ENCODE results near the gene BCL11B.

Gene BCL11B

DNA sequence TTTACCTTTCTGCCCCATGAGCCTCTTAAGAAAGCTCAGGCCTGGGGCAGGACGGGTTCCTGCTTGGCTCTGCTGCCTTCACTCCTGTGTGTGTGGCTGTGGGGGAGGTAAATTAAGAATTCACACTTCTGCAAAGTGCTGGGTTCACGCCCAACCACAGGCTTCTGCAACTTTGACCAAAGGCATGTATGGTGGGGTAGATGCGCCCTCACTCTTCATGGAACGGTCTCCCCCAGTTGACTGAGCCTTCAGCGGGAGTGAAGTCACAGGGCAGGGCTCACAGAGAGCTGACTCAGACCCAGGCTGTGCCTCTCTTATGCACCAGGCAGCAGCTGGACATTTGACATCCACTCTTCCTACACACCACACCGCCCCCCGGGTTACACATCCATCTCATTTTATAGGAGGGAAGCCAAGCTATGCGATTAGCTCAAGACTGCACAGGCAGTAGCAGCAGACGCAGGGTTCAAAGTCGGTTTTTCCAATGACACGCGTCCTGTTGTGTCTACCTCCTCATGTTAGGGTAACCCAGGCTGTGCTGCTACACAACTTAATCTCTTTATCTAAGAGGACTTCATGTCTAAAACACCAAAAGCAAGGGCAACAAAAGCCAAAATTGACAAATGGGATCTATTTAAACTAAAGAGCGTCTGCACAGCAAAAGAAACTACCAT is 15.4 kb upstream of the BCL11B start (continued):
- TF ChIP-seq ARNTL (CRISPR knock-in tag; IDR thresholded peaks at IDR 0.05; ENCODE audit: borderline replicate concordance, low read depth), result no peak
- TF ChIP-seq ZNF70 (CRISPR knock-in tag; IDR thresholded peaks at IDR 0.05), result no peak
- TF ChIP-seq SNAI2 (CRISPR knock-in tag; IDR thresholded peaks at IDR 0.05), result no peak
- TF ChIP-seq, protein P1, sequence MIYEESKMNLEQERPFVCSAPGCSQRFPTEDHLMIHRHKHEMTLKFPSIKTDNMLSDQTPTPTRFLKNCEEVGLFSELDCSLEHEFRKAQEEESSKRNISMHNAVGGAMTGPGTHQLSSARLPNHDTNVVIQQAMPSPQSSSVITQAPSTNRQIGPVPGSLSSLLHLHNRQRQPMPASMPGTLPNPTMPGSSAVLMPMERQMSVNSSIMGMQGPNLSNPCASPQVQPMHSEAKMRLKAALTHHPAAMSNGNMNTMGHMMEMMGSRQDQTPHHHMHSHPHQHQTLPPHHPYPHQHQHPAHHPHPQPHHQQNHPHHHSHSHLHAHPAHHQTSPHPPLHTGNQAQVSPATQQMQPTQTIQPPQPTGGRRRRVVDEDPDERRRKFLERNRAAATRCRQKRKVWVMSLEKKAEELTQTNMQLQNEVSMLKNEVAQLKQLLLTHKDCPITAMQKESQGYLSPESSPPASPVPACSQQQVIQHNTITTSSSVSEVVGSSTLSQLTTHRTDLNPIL (CRISPR knock-in tag; IDR thresholded peaks at IDR 0.05; ENCODE audit: low read depth), result no peak
- TF ChIP-seq ZFP3 (CRISPR knock-in tag; IDR thresholded peaks at IDR 0.05), result no peak
- TF ChIP-seq, protein P2, sequence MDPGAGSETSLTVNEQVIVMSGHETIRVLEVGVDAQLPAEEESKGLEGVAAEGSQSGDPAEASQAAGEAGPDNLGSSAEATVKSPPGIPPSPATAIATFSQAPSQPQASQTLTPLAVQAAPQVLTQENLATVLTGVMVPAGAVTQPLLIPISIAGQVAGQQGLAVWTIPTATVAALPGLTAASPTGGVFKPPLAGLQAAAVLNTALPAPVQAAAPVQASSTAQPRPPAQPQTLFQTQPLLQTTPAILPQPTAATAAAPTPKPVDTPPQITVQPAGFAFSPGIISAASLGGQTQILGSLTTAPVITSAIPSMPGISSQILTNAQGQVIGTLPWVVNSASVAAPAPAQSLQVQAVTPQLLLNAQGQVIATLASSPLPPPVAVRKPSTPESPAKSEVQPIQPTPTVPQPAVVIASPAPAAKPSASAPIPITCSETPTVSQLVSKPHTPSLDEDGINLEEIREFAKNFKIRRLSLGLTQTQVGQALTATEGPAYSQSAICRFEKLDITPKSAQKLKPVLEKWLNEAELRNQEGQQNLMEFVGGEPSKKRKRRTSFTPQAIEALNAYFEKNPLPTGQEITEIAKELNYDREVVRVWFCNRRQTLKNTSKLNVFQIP (CRISPR knock-in tag; IDR thresholded peaks at IDR 0.05; ENCODE audit: borderline replicate concordance, low read depth), result no peak
- TF ChIP-seq ZFP30 (CRISPR knock-in tag; IDR thresholded peaks at IDR 0.05), result no peak
- no peak for TF ChIP-seq ZC3H10 (CRISPR knock-in tag; IDR thresholded peaks at IDR 0.05)

DNA sequence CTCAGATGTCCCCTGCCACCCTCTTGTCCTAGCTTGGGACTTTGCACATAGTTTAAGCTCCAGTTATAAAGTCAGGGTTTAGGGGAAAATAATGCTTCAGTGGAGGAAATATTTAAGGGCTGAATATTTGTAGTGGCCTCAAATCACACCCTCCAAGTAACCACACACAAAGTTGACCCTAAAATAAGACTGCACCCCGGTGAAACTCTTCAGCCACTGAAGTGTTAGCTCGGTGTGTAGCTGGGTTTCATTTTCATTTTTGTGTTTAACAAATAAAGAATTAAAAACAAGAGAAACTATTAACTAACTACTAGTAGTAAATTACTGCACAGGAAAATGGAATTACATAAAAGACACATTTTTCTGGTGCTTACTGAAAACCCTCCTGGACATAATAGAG is 14.8 kb upstream of the BCL11B start:
- no peak for ATAC-seq
- TF ChIP-seq, protein P2 (CRISPR knock-in tag; IDR thresholded peaks at IDR 0.05; ENCODE audit: borderline replicate concordance, low read depth), result no peak
- TF ChIP-seq ZFP30 (CRISPR knock-in tag; IDR thresholded peaks at IDR 0.05) (no peak), SNAI2 (CRISPR knock-in tag; IDR thresholded peaks at IDR 0.05) (no peak), ESRRG (CRISPR knock-in tag; IDR thresholded peaks at IDR 0.05) (no peak), ZNF565 (CRISPR knock-in tag; conservative IDR thresholded peaks at IDR 0.05; ENCODE audit: low read depth) (no peak), TOX (CRISPR knock-in tag; IDR thresholded peaks at IDR 0.05; ENCODE audit: borderline replicate concordance) (no peak)
- TF ChIP-seq, protein P1 (CRISPR knock-in tag; IDR thresholded peaks at IDR 0.05; ENCODE audit: low read depth), result no peak

DNA sequence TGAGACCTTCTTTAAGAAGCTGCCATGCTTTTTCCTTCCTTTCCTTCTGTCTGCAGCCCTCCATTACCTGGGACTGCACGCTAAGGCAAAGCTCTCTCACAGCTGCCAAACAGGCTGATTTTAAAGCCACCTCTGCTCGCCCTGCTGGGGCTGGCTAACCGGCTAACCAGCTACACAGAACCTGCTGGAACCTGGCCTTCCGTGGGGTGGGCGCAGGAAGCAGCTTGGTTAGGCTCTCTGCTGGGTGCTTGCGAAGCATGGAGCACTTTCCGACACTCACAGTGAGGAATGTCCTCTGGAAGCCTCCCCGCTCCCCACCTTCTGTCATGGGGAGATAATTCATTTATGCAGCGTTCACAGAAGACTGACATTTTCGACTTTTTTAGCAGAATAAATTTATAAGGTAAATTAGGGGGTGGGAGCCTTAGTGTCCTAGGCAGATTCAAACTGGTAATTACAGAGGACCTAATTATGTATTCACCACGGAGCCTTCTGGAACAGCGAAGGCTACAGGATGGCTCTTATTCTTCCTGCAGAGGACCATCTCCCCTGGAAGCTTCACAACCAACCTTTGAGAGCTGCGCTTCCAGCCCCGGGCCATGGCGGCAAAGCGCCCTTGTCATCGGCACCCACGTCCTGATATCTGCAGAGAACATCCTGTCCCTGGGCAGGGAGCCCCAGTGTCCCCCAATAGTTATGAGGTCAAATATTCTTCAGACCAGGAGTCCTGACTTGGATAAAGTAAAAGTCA is 12.4 kb upstream of the BCL11B start:
- TF ChIP-seq ARNTL (CRISPR knock-in tag; IDR thresholded peaks at IDR 0.05; ENCODE audit: borderline replicate concordance, low read depth) (no peak), ZNF8 (CRISPR knock-in tag; IDR thresholded peaks at IDR 0.05) (no peak), PPARA (CRISPR knock-in tag; IDR thresholded peaks at IDR 0.05; ENCODE audit: borderline replicate concordance) (no peak), ESRRG (CRISPR knock-in tag; IDR thresholded peaks at IDR 0.05) (no peak), SNAI2 (CRISPR knock-in tag; IDR thresholded peaks at IDR 0.05) (no peak), CSDC2 (CRISPR knock-in tag; IDR thresholded peaks at IDR 0.05) (no peak), ZNF565 (CRISPR knock-in tag; conservative IDR thresholded peaks at IDR 0.05; ENCODE audit: low read depth) (no peak), ZNF70 (CRISPR knock-in tag; IDR thresholded peaks at IDR 0.05) (no peak), TCF4 (CRISPR knock-in tag; IDR thresholded peaks at IDR 0.05; ENCODE audit: borderline replicate concordance) (no peak), TOX (CRISPR knock-in tag; IDR thresholded peaks at IDR 0.05; ENCODE audit: borderline replicate concordance) (no peak), GLIS3 (CRISPR knock-in tag; IDR thresholded peaks at IDR 0.05) (no peak), ZC3H10 (CRISPR knock-in tag; IDR thresholded peaks at IDR 0.05) (no peak), RARB (CRISPR knock-in tag; IDR thresholded peaks at IDR 0.05) (no peak)
- TF ChIP-seq, protein P2 (CRISPR knock-in tag; IDR thresholded peaks at IDR 0.05; ENCODE audit: borderline replicate concordance, low read depth), result no peak
- TF ChIP-seq, protein P3, sequence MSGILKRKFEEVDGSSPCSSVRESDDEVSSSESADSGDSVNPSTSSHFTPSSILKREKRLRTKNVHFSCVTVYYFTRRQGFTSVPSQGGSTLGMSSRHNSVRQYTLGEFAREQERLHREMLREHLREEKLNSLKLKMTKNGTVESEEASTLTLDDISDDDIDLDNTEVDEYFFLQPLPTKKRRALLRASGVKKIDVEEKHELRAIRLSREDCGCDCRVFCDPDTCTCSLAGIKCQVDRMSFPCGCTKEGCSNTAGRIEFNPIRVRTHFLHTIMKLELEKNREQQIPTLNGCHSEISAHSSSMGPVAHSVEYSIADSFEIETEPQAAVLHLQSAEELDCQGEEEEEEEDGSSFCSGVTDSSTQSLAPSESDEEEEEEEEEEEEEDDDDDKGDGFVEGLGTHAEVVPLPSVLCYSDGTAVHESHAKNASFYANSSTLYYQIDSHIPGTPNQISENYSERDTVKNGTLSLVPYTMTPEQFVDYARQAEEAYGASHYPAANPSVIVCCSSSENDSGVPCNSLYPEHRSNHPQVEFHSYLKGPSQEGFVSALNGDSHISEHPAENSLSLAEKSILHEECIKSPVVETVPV (CRISPR knock-in tag; IDR thresholded peaks at IDR 0.05), result no peak
- TF ChIP-seq, protein P4, sequence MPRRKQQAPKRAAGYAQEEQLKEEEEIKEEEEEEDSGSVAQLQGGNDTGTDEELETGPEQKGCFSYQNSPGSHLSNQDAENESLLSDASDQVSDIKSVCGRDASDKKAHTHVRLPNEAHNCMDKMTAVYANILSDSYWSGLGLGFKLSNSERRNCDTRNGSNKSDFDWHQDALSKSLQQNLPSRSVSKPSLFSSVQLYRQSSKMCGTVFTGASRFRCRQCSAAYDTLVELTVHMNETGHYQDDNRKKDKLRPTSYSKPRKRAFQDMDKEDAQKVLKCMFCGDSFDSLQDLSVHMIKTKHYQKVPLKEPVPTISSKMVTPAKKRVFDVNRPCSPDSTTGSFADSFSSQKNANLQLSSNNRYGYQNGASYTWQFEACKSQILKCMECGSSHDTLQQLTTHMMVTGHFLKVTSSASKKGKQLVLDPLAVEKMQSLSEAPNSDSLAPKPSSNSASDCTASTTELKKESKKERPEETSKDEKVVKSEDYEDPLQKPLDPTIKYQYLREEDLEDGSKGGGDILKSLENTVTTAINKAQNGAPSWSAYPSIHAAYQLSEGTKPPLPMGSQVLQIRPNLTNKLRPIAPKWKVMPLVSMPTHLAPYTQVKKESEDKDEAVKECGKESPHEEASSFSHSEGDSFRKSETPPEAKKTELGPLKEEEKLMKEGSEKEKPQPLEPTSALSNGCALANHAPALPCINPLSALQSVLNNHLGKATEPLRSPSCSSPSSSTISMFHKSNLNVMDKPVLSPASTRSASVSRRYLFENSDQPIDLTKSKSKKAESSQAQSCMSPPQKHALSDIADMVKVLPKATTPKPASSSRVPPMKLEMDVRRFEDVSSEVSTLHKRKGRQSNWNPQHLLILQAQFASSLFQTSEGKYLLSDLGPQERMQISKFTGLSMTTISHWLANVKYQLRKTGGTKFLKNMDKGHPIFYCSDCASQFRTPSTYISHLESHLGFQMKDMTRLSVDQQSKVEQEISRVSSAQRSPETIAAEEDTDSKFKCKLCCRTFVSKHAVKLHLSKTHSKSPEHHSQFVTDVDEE (CRISPR knock-in tag; IDR thresholded peaks at IDR 0.05), result no peak
- no peak for ATAC-seq
